ENCODE data around the gene IFI16. TPM values are rescaled to one million over a fixed set of nuclear protein-coding genes. Genes with fewer than 3 reads are reported as not detected.
"Not testable (repeated sequence)": the region's sequence is repeated elsewhere in the genome, so short reads cannot be mapped to it uniquely, and the experiment has no call there.

Gene IFI16
- total and polyA plus RNA-seq, 12 donors, result 16.1 to 73.8 (median 23.8) TPM

GRCh38 chr1:159030877-159031447 is 21.3 kb downstream of the IFI16 start:
- intact Hi-C loops (cut with DNase I), result no loop called here
- Histone ChIP-seq H3K36me3 (peaks cover 0 to 99% (median 32%) of the 10 kb centered on the region in 9 donors), H3K27me3 (no peaks in the 10 kb centered on the region), H3K27ac (no peak overlapping the region), H3K4me1 (peaks cover 0 to 43% (median 10%) of the 10 kb centered on the region in 9 donors), H3K4me3 (no peak overlapping the region), H3K9me3 (peaks cover 0 to 19% (median 0%) of the 10 kb centered on the region in 11 donors)
- WGBS, 2 donors, result 31 to 58% methylated on average over 3 of the region's 3 CpGs
- TF ChIP-seq CTCF (IDR thresholded peaks at IDR 0.05), result no peak
- ATAC-seq (no peak), DNase-seq (no peak)

- DNase-seq (no peak), ATAC-seq (no peak)
- intact Hi-C loops (cut with DNase I), result no loop called here
- Histone ChIP-seq H3K36me3 (peaks cover 0 to 97% (median 35%) of the 10 kb centered on the region in 9 donors), H3K9me3 (no peaks in the 10 kb centered on the region), H3K4me1 (no peaks in the 10 kb centered on the region), H3K27ac (no peak overlapping the region), H3K27me3 (no peaks in the 10 kb centered on the region), H3K4me3 (no peak overlapping the region)
- no peak for TF ChIP-seq CTCF (IDR thresholded peaks at IDR 0.05)
- 51 to 62% methylated on average over 1 of the region's 1 CpG for WGBS, 2 donors
Observed at GRCh38 chr1:159040206-159040605, 30.5 kb downstream of the IFI16 start.

GRCh38 chr1:159040893-159041724 is 31.4 kb downstream of the IFI16 start:
- Histone ChIP-seq H3K4me3 (no peak overlapping the region), H3K36me3 (peaks cover 0 to 97% (median 29%) of the 10 kb centered on the region in 9 donors), H3K4me1 (peaks cover 0 to 2% (median 0%) of the 10 kb centered on the region in 9 donors), H3K27me3 (no peaks in the 10 kb centered on the region), H3K9me3 (no peaks in the 10 kb centered on the region), H3K27ac (no peak overlapping the region)
- 90% methylated on average over 7 of the region's 7 CpGs for WGBS, 2 donors
- intact Hi-C loops (cut with DNase I), result no loop called here
- no peak for TF ChIP-seq CTCF (IDR thresholded peaks at IDR 0.05)
- ATAC-seq, result no peak
- no peak for DNase-seq

GRCh38 chr1:159046486-159046885 is 36.8 kb downstream of the IFI16 start:
- H3K4me3 ChIP-seq; H3K27me3 ChIP-seq; H3K9me3 ChIP-seq; DNase-seq; intact Hi-C loops (cut with DNase I); H3K4me1 ChIP-seq; H3K27ac ChIP-seq; ATAC-seq: not testable (repeated sequence)
- H3K36me3 ChIP-seq, result peaks cover 0 to 92% (median 21%) of the 10 kb centered on the region in 9 donors
- WGBS, 2 donors, result 72 to 75% methylated on average over 1 of the region's 1 CpG

Data from heart right ventricle (tissue), 16 donors.